Ureter (tissue), 1 donor: ENCODE results near the gene MAP2K2. TPM values are rescaled to one million over a fixed set of nuclear protein-coding genes. Genes with fewer than 3 reads are reported as not detected.

Experiments
- DNase-seq: peaks from one replicate; pipeline ENCODE4 v3.0.0-alpha.2; 2020; ENCODE audit warnings: low spot score
- total RNA-seq: library from RNA; stranded (reverse); gene quantifications from one replicate; pipeline ENCODE4 v1.2.4, GENCODE V29; 2023
- donor health status: DM: yes; HTN: yes; CAD: no.

The MAP2K2 gene
- total RNA-seq, 1 donor from 2014 or later: 103 TPM

DNA sequence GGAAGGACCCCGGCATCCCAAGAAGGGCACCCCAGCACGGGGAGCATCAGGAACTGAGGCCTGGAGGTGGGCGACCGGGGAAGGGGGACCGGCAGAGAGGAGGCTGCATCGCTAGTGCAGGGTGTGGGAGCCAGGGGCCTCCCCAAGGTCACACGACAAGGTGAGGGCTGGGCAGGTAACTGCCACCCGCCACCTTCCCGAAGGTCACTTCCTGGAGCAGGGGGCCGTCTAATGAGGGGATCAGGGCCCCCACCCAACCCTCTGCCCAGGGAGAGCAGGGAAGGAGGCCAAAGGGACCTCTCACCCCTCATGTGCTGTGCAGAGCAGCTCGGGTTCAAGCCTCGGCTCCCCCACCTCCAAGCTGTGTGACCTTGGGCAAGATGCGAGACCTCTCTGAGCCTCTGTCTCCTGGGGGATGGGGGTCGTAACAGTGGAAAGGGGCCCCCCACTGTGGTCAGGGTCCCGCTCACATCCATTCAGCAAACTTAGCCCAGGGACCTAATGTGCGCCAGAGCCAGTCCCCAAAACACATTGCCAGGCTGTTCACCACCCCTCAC, 63.2 kb downstream of the MAP2K2 start:
- no peak for DNase-seq

DNA sequence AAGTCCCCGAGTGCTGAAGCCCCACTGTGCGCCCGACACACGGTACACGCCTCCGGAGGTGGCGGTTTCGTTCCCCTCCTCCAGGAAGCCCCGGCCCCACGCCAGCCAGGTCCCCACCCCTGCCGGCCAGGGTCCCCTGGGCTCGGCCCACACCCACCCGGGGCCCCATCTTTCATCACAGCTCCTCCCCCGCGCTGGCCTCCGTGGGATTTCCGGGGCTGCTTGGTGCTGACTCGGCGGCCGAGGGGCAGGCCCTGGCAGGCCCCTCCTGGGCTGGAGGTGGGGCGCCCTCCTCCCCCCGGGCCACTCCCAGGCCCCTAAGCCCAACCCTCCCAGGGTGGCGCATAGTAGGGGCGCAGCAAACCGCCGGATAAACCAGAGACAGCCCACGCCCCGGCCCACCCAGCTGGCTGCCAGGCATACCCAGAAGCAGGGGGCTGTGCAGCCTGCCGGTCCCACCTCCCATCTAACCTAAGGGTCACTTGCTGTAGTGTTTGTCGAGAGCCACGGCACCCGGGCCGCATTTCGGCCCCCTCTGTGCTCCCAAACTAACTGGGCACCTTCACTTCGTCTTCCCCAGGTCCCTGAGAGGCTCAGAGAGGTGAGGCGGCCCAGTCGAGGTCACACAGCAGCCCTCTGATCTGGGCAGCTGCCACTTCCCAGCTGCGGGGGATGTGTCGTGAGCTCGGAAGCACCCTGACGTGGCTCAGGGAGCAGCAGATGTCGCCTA, 63.9 kb downstream of the MAP2K2 start:
- DNase-seq: peak; percentile 85

DNA sequence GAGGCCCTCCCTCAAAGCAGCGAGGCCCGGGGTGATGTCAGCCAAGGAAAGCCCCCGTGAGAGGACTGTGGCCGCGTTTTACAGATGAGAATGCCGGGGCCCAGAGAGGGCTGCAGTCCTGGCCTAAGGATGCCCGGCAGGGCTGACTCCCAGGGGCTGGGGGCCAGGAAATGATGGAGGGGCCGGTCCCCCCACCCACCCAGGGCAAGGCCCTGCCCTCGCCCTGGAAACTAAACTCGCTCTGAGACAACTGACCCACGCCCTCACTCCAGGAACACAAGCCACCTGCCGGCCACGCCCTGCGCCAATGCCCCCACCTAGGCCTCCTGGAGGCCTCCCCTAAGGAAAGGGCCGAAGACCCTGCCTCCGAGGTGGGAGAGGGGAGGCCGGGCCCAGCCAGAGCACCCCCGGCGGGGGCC, 64.5 kb downstream of the MAP2K2 start:
- no peak for DNase-seq

DNA sequence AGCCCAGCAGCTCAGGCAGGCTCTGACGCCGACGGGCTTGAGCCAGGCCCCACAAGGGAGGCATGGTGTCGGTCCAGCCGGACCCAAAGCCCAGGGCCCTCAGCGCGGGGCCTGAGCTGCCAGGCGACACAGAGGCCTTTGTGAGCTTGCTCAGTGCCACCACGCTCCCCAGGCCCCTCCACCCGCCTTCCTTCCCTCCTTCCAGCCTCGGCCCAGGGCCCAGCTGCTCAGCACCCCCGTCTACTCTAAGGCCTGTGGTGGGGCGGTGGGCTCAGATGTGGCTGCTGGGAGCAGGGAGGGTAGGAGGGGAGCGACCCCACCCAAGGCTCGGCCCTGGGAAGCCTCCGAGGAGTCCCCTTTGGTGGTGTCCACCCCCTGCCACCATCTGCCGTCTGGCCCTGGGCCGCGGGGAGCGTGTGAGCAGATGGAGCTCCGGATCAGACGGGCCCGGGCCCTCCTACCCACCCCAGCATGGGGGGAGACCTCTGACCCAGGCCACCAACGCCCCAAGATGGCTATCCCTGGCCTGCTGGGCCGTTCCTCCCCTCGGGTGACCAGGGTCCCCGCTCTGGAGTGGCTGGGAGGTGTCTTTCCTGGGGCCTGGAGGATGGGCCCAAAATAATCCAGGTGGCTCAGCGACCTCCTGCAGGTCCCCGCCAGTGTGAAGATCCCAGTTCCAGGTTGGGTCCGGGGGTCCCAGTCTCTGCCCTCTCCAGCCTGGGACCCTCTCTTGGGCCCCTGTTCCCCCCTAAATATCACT, 65.0 kb downstream of the MAP2K2 start:
- DNase-seq: no peak

DNA sequence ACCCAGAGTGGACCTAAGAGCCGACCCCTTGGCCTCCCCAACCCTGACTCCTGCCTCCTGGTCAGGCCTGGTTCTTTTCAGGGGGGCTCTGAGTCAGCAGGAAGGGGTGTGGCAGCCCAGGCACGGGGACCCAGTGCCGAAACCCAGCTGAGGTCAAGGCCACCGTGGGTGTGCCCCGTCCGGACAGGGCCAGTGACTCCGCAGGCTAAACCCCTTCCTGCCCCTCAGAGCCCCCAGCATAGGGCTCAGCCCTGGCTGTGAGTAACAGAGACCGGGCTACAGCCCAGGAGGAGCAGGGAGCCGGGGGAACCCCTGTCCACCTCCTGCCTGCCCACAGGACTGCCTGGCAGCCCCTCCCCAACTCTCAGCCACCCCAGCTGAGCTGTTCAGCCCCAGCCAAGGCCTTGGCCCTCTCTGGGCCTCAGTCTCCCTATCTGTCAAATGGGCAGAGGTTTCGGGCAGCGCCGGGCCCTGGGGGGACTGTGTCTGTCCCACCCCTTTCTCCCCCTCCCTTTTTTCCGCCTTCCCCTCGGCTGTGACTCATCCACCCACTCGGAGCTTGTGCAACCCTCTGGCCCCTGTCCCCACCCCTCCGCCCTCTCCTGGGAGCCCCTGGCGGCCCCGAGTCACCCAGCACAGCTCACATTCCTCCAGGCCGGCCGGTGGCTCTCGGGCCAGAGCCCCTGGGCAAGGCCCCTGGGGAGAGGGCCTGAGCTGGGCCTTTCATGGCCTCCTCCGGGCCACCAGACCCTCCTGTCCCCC, 65.8 kb downstream of the MAP2K2 start:
- DNase-seq: peak; percentile 90

DNA sequence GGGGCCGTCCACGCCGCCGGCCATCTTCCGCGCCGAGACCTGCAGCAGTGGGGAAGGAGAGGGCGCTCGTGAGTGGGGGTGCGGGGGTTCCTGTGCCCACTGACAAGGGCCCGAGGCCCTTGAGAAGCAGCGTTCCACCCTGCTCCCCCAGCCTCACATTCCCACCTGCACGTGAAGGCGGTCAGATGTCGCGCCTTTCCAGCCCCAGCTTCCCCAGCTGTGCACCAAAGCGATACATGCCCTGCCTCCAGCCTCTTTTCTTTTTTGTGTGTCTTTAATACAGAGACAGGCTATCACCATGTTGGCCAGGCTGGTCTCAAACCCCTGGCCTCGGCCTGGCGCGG, 68.7 kb downstream of the MAP2K2 start:
- DNase-seq: no peak

DNA sequence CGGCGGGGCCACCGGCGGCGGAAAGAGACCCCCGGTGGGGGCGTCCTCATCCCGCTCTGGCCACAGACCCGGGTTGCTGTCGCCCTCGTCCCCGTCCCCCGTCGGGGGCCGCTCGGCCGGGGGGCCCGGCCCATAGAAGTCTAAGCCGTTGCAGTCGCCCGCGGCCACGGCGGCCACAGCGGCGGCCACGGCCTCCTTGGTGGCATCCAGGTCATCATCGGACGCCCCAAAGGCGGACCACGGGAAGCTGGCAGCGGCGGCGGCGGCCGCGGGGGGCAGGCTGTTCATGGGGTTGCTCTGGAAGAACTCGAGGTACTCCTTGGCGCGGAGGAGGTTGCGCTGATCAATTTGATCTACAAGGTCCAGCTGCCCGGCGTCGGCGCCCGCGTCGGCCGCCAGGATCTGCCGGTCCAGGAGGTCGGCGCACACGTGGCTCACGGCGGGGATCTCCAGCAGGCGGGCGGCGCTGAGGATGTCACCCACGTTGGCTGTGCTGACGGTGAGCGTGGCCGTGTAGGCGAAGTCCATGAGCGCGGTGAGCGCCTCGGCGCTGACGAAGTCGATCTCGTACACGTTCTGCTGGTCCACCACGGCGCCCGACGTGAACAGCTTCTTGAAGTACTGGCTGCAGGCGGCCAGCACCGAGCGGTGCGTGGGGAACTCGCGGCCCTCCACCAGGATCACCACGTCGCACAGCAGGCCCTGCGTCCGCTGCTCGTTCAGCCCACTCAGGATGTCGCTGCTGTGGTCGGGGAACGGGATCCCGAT, 69.3 kb downstream of the MAP2K2 start:
- no peak for DNase-seq

DNA sequence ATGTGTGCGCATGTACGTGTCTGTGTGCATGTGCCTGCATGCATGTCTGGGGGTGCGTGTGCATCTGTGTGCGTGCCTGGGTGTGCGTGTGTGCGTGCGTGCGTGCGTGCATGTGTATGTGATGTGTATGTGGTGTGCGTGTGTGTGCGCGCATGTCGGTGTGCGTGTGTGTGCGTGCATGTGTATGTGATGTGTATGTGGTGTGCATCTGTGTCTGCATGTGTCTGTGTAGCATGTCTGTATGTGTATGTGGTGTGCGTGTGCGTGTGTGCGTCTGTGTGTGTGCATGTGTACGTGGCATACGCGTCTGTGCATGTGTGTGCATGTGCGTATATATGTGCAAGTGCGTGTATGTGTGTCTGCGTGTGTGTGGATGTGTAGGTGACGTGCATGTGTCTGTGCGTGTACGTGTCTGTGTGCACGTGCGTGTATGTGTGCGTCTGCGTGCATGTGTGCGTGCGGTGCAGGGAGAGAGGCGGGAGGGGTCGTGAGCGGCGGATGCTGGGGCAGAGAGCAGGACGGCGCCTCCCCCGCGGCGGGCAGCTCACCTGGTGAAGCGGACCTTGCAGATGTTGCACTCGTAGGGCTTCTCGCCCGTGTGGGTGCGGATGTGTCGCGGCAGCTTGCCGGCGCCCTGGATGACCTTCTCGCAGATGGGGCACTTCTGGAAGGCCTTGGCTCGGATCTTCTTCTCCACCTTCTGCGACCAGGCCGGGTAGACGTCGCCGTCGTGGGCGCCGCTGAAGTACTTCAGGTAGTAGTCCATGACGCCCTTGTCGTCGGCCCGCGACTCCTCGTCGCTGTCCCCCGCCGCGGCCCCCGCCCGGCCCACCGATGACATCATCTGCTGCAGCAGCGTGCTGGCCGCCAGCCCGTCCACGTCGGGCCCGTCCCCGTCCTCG, 70.2 kb downstream of the MAP2K2 start:
- DNase-seq: no peak

DNA sequence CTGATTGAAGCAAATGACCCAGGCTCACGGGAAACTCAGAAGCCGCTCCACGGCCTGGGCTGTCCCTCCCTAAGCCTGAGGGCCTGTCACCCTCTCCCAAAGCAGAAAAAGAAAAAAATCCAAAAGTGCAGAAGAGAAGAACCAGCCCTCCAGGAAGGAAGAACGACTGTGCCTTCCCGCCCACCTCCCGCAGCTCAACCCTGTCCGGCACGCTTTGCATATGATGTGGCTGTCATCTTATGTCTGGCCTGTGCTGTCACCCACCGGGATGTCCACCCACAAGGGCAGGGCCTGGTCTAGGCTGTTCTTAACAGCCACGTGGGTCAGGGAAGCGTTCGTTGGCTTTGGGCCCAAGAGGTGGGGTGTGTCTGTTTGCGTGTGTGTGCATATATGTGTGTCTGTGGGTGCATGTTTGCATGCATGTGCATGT, 70.9 kb downstream of the MAP2K2 start:
- no peak for DNase-seq

DNA sequence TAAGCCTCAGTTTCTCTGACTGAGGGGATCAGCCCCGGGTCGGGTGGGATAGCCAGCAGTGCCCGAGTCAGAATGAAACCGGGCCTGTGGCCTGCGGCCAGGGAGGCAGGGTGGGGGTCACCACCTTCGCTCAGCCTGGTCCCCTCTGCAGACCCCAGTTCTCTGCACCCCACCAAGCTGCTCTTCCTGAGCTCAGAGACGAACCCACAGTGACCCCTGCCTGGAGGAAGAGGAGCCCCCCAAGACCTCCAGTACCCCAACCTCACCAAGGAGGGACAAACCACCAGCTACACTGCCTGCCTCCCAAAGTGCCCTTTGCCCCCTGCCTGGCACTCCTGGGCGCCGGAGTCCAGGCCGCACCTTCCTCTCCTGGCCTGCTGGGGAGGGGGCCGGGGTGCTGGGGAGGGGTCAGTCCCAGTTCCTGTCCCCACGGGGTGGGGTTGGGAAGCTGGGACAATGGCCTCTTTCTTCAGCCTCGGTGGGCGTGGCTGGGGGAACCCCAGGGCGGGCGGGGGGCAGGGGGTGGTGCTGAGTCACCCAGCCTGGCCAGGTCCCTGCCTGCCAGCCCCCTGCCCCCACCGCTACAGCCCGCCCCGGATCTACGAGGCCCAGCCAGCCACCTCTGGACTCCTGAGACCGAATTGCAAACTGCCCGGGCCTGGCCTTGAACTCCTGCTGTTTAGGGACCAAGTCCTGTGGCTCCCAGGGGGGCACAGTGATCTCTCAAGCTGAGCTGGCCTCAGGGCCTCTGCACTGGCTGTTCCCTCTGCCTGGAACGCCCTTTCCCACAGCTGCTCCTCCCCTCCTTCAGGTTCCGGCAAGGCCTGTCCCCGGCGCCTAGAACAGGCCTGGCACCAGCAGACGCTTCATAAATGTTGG, 71.6 kb downstream of the MAP2K2 start:
- no peak for DNase-seq

DNA sequence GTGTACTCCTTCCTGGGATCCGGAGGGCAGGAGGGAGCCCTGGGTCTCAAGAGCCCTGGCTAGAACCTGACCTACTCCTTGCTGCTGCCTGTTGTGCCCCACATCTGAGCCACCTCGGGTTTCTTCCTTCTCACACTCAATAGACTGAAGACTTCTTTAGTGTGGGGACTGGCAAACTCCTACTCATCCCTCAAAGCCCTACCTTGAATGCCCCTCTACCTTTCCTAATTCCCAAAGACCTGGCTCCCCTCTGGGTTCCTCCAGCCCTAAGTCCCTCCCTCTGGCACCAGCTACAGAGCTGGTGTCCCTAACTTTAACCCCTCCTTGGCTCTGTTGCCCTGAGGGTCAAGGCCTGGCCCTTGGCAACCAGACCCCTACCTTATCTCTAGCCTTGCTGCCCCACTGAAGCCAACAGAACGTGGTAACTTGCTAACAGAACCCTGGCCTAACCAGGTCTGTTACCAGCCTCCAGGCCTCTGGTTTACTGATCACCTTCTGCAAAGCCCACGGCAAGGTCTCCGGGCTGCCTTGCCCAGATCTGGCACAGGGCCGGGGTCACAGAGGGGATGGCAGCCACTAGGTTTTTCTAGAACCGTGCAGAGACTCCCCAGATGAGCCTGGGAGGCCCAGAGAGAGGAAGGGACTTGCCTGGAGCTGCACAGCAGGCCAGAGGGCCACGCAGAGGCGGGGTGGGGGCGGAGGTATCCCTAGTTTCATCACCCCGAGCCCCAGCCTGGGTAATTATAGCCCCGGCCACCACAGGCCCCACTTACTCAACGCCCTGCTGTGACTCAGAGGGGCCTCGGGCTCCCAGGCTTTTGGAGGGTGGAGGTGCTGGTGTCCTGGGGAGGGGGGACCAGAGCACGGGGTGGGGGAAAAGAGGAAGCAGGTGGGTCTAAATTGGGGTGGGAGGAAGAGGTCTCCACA, 72.5 kb downstream of the MAP2K2 start:
- DNase-seq: no peak

DNA sequence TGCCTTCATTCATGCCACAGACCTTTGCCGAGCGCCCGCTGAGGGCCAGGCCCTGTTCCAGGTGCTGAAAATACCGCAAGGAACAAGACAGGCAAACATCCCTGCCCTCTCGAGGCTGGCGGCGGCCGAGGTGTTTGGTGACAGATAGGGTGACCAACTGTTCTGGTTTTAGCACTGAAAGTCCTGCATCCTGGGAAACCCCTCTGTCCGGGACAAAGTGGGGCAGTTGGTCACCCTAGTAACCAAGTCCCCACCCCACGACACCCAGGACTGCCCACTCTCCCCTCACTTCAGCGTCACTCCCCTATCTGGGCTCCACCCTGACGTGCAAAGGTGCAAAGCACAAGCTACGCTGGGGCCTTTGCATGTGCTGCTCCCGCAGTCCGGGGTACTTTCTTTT, 74.5 kb downstream of the MAP2K2 start:
- DNase-seq: no peak

DNA sequence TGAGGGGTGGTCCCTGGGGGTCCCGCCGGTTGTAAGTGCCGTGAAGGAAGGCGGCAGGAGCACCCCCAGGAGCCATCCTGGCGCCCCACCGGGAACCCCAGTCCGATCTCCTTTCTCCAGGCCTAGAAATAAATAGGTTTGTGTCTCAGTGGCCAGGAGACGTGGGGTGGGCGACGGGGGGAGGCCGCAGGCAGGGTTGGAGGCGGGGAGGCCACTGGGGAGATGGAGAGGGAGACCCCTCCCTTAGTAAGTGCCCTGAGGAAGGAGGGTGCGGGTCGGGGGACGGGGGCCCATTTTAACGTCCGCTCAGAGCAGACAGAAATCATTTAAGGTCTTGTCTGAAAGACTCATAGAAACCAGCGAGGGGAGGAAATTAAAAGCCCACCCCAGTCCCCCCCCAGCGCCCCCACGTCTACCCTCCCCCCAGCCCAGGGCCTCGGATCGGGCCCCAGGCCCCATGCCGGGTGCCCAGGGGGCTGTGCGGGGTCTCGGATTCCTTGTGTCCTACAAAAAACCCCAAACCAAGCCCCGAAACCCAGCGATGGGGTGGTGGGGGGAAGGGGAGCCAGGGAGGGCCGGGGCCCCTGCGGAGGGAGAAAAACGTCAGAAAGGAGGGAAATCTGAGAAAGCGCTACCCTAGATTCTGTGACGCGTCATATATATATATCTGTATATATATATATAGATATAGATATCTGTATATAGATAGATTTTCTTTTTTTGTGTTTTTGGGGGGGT, 76.8 kb downstream of the MAP2K2 start:
- DNase-seq: no peak

DNA sequence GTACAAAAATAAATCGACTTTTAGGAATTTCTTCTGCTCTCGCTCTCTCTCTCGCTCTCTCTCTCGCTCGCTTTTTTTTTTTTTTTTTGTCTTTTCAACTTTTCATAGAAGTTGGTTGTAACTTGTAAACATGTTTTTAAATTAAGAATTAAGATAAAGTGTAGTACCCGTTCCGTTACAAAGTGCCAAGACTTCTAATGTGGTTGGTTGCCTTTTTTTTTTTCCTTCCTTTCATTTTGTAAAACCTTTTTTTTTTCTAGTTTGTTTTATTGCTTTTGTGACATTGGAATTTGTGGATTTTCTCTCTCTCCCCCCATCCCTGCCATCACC, 77.6 kb downstream of the MAP2K2 start:
- DNase-seq: no peak

DNA sequence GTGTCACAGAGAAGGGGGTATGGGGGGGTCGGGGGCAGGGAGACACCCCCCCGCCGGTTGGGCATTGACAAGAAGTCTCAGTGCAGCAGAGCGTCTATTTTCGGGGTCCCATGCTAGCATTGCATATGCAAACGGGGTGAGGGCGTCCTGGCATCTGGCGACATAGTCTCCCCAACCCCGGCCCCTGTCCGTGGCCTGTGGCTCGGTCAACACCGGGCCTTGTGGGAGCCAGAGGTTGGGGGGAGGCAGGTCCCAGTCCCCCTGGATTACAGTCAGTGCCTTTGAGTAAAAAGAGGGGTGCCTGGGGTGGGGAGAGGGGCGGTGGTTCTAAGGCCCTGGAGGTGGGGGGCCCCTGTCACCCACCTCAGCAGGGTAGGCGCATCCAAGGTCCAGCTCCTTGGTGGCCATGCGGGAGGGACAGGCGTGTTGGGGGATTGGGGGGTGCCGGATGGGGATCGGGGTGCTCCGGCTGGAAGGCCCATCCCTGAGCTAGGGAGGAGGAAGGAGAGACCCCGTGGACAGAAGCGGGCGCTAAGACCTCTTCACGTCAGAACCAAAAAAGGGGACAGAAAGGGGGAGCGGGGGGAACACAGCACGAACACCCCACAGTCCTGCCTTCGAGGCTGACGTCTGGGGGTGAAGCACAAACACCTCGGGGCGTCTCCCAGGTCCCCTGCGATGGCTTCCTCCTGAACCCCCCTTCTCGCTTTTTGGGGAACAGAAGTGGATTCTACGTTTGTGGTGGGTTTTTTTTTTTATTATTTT, 78.1 kb downstream of the MAP2K2 start:
- DNase-seq: no peak

DNA sequence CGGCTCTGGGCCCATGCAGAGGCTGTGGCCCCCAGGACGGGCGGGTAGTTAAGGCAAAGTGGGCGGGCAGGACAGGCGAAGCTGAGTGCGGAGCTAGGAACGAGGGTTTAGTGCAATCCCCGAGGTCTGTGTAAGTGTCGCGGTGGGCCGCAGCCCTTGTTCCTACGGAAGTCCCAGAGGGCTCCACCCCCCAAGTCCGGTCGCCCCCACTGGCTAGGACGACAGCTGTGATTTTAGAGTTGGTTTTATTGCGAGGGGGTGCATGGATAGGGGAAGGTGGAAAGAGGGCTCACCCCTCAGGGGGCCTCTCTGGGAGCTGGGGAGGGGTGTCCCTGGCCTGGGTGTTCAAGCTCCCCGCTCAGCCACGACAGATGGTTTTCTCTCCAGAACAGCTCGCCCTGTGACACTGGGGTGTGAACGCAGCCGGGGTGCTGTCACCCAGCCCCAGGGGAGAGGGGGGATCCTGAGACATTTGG, 78.9 kb downstream of the MAP2K2 start:
- DNase-seq: no peak
